H1 (cell line): Measurements from ENCODE around the gene GLMP. TPM values are rescaled to one million over a fixed set of nuclear protein-coding genes. Genes with fewer than 3 reads are reported as not detected.

Experiments
- CBX5 ChIP-seq: fragments of 300-800, 300-1000 bp; sonication (generic); IDR thresholded peaks from 2 replicates; pipeline ENCODE4 v1.7.1; 2016; ENCODE audit warnings: antibody characterized with exemption, low read length, low read depth
- CREB1 ChIP-seq: IDR thresholded peaks from 2 replicates; pipeline ENCODE4 v1.6.1; 2012; ENCODE audit warnings: inconsistent platforms
- JUND ChIP-seq: IDR thresholded peaks from 2 replicates; pipeline ENCODE4 v1.6.1; 2011; ENCODE audit warnings: mild to moderate bottlenecking, improper control_type of control experiment, low read length
- MAFK ChIP-seq: IDR thresholded peaks from 2 replicates; pipeline ENCODE4 v1.6.1; 2012; ENCODE audit warnings: low read depth, mild to moderate bottlenecking, improper control_type of control experiment, low read length
- POU5F1 ChIP-seq: IDR thresholded peaks from 2 replicates; pipeline ENCODE4 v1.6.1; 2011; ENCODE audit warnings: low read depth, mild to moderate bottlenecking, low read length, moderate library complexity
- RNF2 ChIP-seq: fragments of 200-900, 300-1000 bp; sonication (generic); IDR thresholded peaks from 2 replicates; pipeline ENCODE4 v1.7.1; 2016; ENCODE audit warnings: borderline replicate concordance, low read depth, mild to moderate bottlenecking, antibody characterized with exemption, low read length; ENCODE audit not compliant: poor library complexity, severe bottlenecking; ENCODE audit errors: missing control alignments
- RXRA ChIP-seq: IDR thresholded peaks from 2 replicates; pipeline ENCODE4 v1.6.1; 2011; ENCODE audit warnings: low read depth, mild to moderate bottlenecking, low read length, moderate library complexity; ENCODE audit not compliant: insufficient read depth
- SP1 ChIP-seq: IDR thresholded peaks from 2 replicates; pipeline ENCODE4 v1.6.1; 2011; ENCODE audit warnings: low read depth, low read length
- YY1 ChIP-seq: IDR thresholded peaks from 2 replicates; pipeline ENCODE4 v1.6.1; 2011; ENCODE audit warnings: low read depth, mild to moderate bottlenecking, low read length
- polyA plus RNA-seq, 7 experiments: library from polyadenylated mRNA; depleted of rRNA in 3 of 7; stranded (reverse) in 5 of 7; unstranded in 2 of 7; fragments of >200 nt in 5 of 7; fragments of 200-250 nt in 2 of 7; gene quantifications; 1 replicate in 5 of 7; 2 replicates in 1 of 7; 4 replicates in 1 of 7; pipeline versions ENCODE4 v1.2.1 to v1.2.3, GENCODE V29; 2011 to 2013; ENCODE audit warnings: missing spikeins in 2 of 7, mixed read lengths in 2 of 7
- total RNA-seq: library from RNA; stranded (reverse); fragmentation: NEBNext Ultra II Directional; extraction: Animal tissue kit (Norgen Biotek cat#: 25700); gene quantifications from 2 replicates; pipeline ENCODE4 v1.2.1, GENCODE V29; 2021
- TF ChIP-seq, protein P1 (sequence below): fragments of 300-600 bp; sonication (generic); IDR thresholded peaks from 2 replicates; pipeline ENCODE4 v1.7.1; 2012; ENCODE audit warnings: low read length, moderate library complexity, mild to moderate bottlenecking, inconsistent platforms; ENCODE audit not compliant: insufficient replicate concordance
- TF ChIP-seq, protein P2 (sequence below): IDR thresholded peaks from 2 replicates; pipeline ENCODE4 v1.6.1; 2012; ENCODE audit warnings: low read length, inconsistent platforms

Gene GLMP
- total and polyA plus RNA-seq, 2 of the 8 experiments (the other 6 are each of a cell fraction or from before 2014, with no cell fraction given), result 48.1 to 59.5 TPM

DNA sequence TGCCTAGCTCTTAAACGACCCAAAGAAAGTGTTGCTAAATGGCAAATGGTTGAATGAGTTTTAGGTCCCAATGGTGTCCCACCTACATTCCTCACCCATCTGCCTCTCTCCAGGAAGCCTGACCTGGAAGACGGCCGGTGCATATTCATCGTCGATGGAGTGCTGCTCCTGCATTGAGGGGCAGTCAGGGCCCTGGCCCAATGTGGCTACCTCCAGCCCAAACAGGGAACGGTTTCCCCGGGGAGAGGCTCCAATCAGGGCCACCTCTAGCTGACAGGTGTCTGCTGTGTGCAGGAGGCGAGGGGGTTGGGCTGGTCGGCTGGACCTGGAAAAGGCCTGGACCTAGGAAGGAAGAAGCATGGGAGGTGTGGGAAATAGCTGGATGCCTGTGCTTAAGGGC lies 1.6 kb downstream of the GLMP start (continued):
- TF ChIP-seq, protein P1, sequence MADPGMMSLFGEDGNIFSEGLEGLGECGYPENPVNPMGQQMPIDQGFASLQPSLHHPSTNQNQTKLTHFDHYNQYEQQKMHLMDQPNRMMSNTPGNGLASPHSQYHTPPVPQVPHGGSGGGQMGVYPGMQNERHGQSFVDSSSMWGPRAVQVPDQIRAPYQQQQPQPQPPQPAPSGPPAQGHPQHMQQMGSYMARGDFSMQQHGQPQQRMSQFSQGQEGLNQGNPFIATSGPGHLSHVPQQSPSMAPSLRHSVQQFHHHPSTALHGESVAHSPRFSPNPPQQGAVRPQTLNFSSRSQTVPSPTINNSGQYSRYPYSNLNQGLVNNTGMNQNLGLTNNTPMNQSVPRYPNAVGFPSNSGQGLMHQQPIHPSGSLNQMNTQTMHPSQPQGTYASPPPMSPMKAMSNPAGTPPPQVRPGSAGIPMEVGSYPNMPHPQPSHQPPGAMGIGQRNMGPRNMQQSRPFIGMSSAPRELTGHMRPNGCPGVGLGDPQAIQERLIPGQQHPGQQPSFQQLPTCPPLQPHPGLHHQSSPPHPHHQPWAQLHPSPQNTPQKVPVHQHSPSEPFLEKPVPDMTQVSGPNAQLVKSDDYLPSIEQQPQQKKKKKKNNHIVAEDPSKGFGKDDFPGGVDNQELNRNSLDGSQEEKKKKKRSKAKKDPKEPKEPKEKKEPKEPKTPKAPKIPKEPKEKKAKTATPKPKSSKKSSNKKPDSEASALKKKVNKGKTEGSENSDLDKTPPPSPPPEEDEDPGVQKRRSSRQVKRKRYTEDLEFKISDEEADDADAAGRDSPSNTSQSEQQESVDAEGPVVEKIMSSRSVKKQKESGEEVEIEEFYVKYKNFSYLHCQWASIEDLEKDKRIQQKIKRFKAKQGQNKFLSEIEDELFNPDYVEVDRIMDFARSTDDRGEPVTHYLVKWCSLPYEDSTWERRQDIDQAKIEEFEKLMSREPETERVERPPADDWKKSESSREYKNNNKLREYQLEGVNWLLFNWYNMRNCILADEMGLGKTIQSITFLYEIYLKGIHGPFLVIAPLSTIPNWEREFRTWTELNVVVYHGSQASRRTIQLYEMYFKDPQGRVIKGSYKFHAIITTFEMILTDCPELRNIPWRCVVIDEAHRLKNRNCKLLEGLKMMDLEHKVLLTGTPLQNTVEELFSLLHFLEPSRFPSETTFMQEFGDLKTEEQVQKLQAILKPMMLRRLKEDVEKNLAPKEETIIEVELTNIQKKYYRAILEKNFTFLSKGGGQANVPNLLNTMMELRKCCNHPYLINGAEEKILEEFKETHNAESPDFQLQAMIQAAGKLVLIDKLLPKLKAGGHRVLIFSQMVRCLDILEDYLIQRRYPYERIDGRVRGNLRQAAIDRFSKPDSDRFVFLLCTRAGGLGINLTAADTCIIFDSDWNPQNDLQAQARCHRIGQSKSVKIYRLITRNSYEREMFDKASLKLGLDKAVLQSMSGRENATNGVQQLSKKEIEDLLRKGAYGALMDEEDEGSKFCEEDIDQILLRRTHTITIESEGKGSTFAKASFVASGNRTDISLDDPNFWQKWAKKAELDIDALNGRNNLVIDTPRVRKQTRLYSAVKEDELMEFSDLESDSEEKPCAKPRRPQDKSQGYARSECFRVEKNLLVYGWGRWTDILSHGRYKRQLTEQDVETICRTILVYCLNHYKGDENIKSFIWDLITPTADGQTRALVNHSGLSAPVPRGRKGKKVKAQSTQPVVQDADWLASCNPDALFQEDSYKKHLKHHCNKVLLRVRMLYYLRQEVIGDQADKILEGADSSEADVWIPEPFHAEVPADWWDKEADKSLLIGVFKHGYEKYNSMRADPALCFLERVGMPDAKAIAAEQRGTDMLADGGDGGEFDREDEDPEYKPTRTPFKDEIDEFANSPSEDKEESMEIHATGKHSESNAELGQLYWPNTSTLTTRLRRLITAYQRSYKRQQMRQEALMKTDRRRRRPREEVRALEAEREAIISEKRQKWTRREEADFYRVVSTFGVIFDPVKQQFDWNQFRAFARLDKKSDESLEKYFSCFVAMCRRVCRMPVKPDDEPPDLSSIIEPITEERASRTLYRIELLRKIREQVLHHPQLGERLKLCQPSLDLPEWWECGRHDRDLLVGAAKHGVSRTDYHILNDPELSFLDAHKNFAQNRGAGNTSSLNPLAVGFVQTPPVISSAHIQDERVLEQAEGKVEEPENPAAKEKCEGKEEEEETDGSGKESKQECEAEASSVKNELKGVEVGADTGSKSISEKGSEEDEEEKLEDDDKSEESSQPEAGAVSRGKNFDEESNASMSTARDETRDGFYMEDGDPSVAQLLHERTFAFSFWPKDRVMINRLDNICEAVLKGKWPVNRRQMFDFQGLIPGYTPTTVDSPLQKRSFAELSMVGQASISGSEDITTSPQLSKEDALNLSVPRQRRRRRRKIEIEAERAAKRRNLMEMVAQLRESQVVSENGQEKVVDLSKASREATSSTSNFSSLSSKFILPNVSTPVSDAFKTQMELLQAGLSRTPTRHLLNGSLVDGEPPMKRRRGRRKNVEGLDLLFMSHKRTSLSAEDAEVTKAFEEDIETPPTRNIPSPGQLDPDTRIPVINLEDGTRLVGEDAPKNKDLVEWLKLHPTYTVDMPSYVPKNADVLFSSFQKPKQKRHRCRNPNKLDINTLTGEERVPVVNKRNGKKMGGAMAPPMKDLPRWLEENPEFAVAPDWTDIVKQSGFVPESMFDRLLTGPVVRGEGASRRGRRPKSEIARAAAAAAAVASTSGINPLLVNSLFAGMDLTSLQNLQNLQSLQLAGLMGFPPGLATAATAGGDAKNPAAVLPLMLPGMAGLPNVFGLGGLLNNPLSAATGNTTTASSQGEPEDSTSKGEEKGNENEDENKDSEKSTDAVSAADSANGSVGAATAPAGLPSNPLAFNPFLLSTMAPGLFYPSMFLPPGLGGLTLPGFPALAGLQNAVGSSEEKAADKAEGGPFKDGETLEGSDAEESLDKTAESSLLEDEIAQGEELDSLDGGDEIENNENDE, result no peak
- TF ChIP-seq SP1 (no peak), CREB1 (no peak), JUND (no peak), RXRA (no peak), RNF2 (no peak), POU5F1 (no peak), YY1 (no peak), MAFK (no peak), CBX5 (no peak)
- TF ChIP-seq, protein P2, sequence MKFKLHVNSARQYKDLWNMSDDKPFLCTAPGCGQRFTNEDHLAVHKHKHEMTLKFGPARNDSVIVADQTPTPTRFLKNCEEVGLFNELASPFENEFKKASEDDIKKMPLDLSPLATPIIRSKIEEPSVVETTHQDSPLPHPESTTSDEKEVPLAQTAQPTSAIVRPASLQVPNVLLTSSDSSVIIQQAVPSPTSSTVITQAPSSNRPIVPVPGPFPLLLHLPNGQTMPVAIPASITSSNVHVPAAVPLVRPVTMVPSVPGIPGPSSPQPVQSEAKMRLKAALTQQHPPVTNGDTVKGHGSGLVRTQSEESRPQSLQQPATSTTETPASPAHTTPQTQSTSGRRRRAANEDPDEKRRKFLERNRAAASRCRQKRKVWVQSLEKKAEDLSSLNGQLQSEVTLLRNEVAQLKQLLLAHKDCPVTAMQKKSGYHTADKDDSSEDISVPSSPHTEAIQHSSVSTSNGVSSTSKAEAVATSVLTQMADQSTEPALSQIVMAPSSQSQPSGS, result no peak
